Naive thymus-derived CD4-positive, alpha-beta T cell (primary cell): ENCODE measurements around the gene PRUNE1. TPM values are rescaled to one million over a fixed set of nuclear protein-coding genes. Genes with fewer than 3 reads are reported as not detected.

Experiments
- ATAC-seq: fragments of 150-1000 bp; cut with Tn5 transposase; 2 replicates; pipeline ENCODE4 v1.10.0; 2021; ENCODE audit warnings: mild to moderate bottlenecking, moderate library complexity
- CTCF ChIA-PET: fragments of 350-600 bp; sonication (Branson Sonifier 250); formaldehyde crosslinking; loops from one replicate; lab custom pipeline; 2021; ENCODE audit warnings: antibody characterized with exemption; lab: Charles Lee
- POLR2A ChIA-PET: fragments of 350-600 bp; sonication (Branson Sonifier 250); formaldehyde crosslinking; loops from one replicate; lab custom pipeline; 2021; ENCODE audit warnings: antibody characterized with exemption, inconsistent platforms; lab: Charles Lee
- DNase-seq, 9 donors: peaks; one replicate each; pipeline versions ENCODE4 v3.0.0 to v3.0.0-alpha.2; 2020 to 2022; ENCODE audit warnings: mixed read lengths in 1 of 9
- H3K27ac ChIP-seq: one replicate; pipeline ENCODE4 v1.7.0; 2013; ENCODE audit warnings: mild to moderate bottlenecking, low read depth, low read length, moderate library complexity
- H3K27me3 ChIP-seq, 2 donors: one replicate each; pipeline ENCODE4 v1.7.0; 2013; ENCODE audit warnings: low read length in 2 of 2, mild to moderate bottlenecking in 2 of 2, moderate library complexity in 2 of 2; ENCODE audit not compliant: control insufficient read depth in 2 of 2, insufficient read depth in 2 of 2
- H3K36me3 ChIP-seq, 3 experiments: 1 replicate in 2 of 3; 2 replicates in 1 of 3; pipeline ENCODE4 v1.7.0; 2013; ENCODE audit warnings: low read length in 3 of 3, mild to moderate bottlenecking in 3 of 3, moderate library complexity in 1 of 3; ENCODE audit not compliant: insufficient read depth in 3 of 3, control insufficient read depth in 2 of 3
- H3K4me1 ChIP-seq, 2 donors: one replicate each; pipeline ENCODE4 v1.7.0; 2013; ENCODE audit warnings: low read length in 2 of 2, mild to moderate bottlenecking in 2 of 2, moderate library complexity in 1 of 2; ENCODE audit not compliant: control insufficient read depth in 2 of 2, insufficient read depth in 2 of 2
- H3K4me3 ChIP-seq: 2 replicates; pipeline ENCODE4 v1.7.0; 2013; ENCODE audit warnings: mild to moderate bottlenecking, low read length
- H3K9me3 ChIP-seq, 3 experiments: 1 replicate in 2 of 3; 2 replicates in 1 of 3; pipeline ENCODE4 v1.7.0; 2013; ENCODE audit warnings: low read length in 3 of 3; ENCODE audit not compliant: control insufficient read depth in 2 of 3
- H3K27ac Mint-ChIP-seq, 9 donors: one replicate each; pipeline ENCODE4 v1.8.0; 2020 to 2022; ENCODE audit warnings: mixed read lengths in 9 of 9, mild to moderate bottlenecking in 8 of 9, moderate library complexity in 5 of 9, inconsistent platforms in 2 of 9
- H3K27me3 Mint-ChIP-seq, 5 donors: one replicate each; pipeline ENCODE4 v1.8.0; 2021 to 2022; ENCODE audit warnings: mixed read lengths in 5 of 5, mild to moderate bottlenecking in 1 of 5
- H3K36me3 Mint-ChIP-seq, 5 donors: one replicate each; pipeline ENCODE4 v1.8.0; 2020 to 2022; ENCODE audit warnings: mixed read lengths in 5 of 5, mild to moderate bottlenecking in 3 of 5, inconsistent platforms in 1 of 5
- H3K4me1 Mint-ChIP-seq, 7 donors: one replicate each; pipeline ENCODE4 v1.8.0; 2020 to 2022; ENCODE audit warnings: mixed read lengths in 7 of 7, mild to moderate bottlenecking in 3 of 7, inconsistent platforms in 1 of 7
- H3K4me3 Mint-ChIP-seq, 10 donors: one replicate each; pipeline ENCODE4 v1.8.0; 2020 to 2022; ENCODE audit warnings: mild to moderate bottlenecking in 10 of 10, mixed read lengths in 10 of 10, moderate library complexity in 6 of 10, inconsistent platforms in 2 of 10
- H3K9me3 Mint-ChIP-seq, 11 donors: one replicate each; pipeline ENCODE4 v1.8.0; 2020 to 2022; ENCODE audit warnings: mixed read lengths in 11 of 11, mild to moderate bottlenecking in 4 of 11, inconsistent platforms in 1 of 11, moderate library complexity in 1 of 11
- intact Hi-C, 2 donors: fragments of 100-400 bp; cut with micrococcal nuclease; formaldehyde crosslinking; loops; one replicate each; pipeline ENCODE4 v1.15.1; 2023
- polyA plus RNA-seq, 2 donors: library from polyadenylated mRNA; unstranded; fragments of 300-500 nt; fragmentation: Illumina TruSeq; gene quantifications; one replicate each; pipeline ENCODE4 v1.2.3, GENCODE V29; 2021
- total RNA-seq, 6 experiments: library from RNA in 5 of 6; stranded (reverse) in 5 of 6; gene quantifications; 1 replicate in 5 of 6; 2 replicates in 1 of 6; pipeline ENCODE4 v1.2.3 and lab custom pipeline; 2021 to 2026

PRUNE1 gene
- total and polyA plus RNA-seq, 7 experiments from 2014 or later = 13.3 to 68.8 (median 41.6) TPM

GRCh38 chr1:150971583-150972416, 36.4 kb upstream of the PRUNE1 start:
- Mint-ChIP-seq H3K27ac (peak overlapping the region; percentile 85 to 94 (median 90)), H3K4me3 (peak overlapping the region; percentile 83 to 94 (median 89)), H3K27me3 (no peaks in the 10 kb centered on the region), H3K36me3 (peaks cover under 1 to 19% (median 11%) of the 10 kb centered on the region in 5 donors), H3K9me3 (no peaks in the 10 kb centered on the region), H3K4me1 (peaks cover 26 to 60% (median 55%) of the 10 kb centered on the region in 7 donors)
- H3K4me1 ChIP-seq = peaks cover 32 to 37% of the 10 kb centered on the region in 2 donors
- ChIA-PET CTCF (interaction anchor here (0.6 kb wide), 1 partner anchor 30 kb away, joined by 3 read pairs; no protein-coding TSS in a partner anchor), POLR2A (interaction anchor here (1.6 kb wide), 1 partner anchor 46 kb away, joined by 3 read pairs; the partner anchor contains the start of gene SETDB1)
- no peaks in the 10 kb centered on the region for H3K27me3 ChIP-seq
- H3K9me3 ChIP-seq = no peaks in the 10 kb centered on the region
- H3K4me3 ChIP-seq = no peak overlapping the region
- ATAC-seq = no peak
- peaks cover 9 to 27% (median 10%) of the 10 kb centered on the region in 3 experiments for H3K36me3 ChIP-seq
- no peak for DNase-seq
- H3K27ac ChIP-seq = peak overlapping the region; percentile 92
- intact Hi-C loops = loop anchor here (10.0 kb wide), 2 partner anchors 407 to 487 kb away; partner anchors contain the start of gene TARS2 (in 1 of the 2)

- intact Hi-C loops = loop anchor here (10.0 kb wide), 2 partner anchors 408 to 488 kb away; partner anchors contain the start of gene TARS2 (in 1 of the 2)
- H3K4me1 Mint-ChIP-seq = peaks cover 33 to 67% (median 61%) of the 10 kb centered on the region in 7 donors
- H3K36me3 Mint-ChIP-seq = peaks cover 0 to 13% (median 10%) of the 10 kb centered on the region in 5 donors
- no peaks in the 10 kb centered on the region for H3K9me3 Mint-ChIP-seq
- Histone ChIP-seq H3K4me1 (peaks cover 39 to 43% of the 10 kb centered on the region in 2 donors), H3K36me3 (peaks cover 2 to 20% (median 3%) of the 10 kb centered on the region in 3 experiments), H3K27me3 (no peaks in the 10 kb centered on the region), H3K4me3 (peak overlapping the region; percentile 82), H3K27ac (peak overlapping the region; percentile 92), H3K9me3 (no peaks in the 10 kb centered on the region)
- POLR2A ChIA-PET = no interaction called here
- ATAC-seq (no peak), DNase-seq (no peak)
- H3K4me3 Mint-ChIP-seq = peak overlapping the region; percentile 83 to 94 (median 89)
- peak overlapping the region; percentile 85 to 94 (median 90) for H3K27ac Mint-ChIP-seq
- CTCF ChIA-PET = interaction anchor here (0.6 kb wide), 1 partner anchor 30 kb away, joined by 3 read pairs; no protein-coding TSS in a partner anchor
- H3K27me3 Mint-ChIP-seq = no peaks in the 10 kb centered on the region
Observed at GRCh38 chr1:150972417-150972940, 35.8 kb upstream of the PRUNE1 start.

- Histone ChIP-seq H3K36me3 (peaks cover 0 to 12% (median 0%) of the 10 kb centered on the region in 3 experiments), H3K4me3 (peak overlapping the region; percentile 82), H3K9me3 (no peaks in the 10 kb centered on the region), H3K27me3 (no peaks in the 10 kb centered on the region), H3K4me1 (peaks cover 42 to 52% of the 10 kb centered on the region in 2 donors), H3K27ac (peak overlapping the region; percentile 92)
- Mint-ChIP-seq H3K4me3 (peak overlapping the region; percentile 83 to 94 (median 89)), H3K4me1 (peaks cover 36 to 72% (median 67%) of the 10 kb centered on the region in 7 donors), H3K27ac (peak overlapping the region; percentile 85 to 94 (median 90)), H3K27me3 (no peaks in the 10 kb centered on the region), H3K36me3 (peaks cover 0 to 6% (median 4%) of the 10 kb centered on the region in 5 donors), H3K9me3 (no peaks in the 10 kb centered on the region)
- ChIA-PET CTCF (interaction anchor here (0.7 to 1.2 kb wide), 3 partner anchors 51 to 279 kb away, joined by 3 to 4 read pairs (median 3); no protein-coding TSS in a partner anchor), POLR2A (interaction anchor here (0.7 to 5.2 kb wide), 10 partner anchors 14 to 158 kb away, joined by 3 to 31 read pairs (median 3); partner anchors contain the start of genes C1orf56 and MINDY1)
- peak in 1 of 9 donors; percentile 43 for DNase-seq
- intact Hi-C loops = loop anchor here (10.0 kb wide), 2 partner anchors 409 to 489 kb away; partner anchors contain the start of gene TARS2 (in 1 of the 2)
- ATAC-seq = no peak
Observed at GRCh38 chr1:150973258-150973835, 34.9 kb upstream of the PRUNE1 start.

- H3K36me3 ChIP-seq = peaks cover 0 to 5% (median 0%) of the 10 kb centered on the region in 3 experiments
- ChIA-PET POLR2A (interaction anchor here (0.5 to 5.2 kb wide), 15 partner anchors 11 to 410 kb away, joined by 3 to 31 read pairs (median 3); partner anchors contain the start of genes C1orf56 and MINDY1), CTCF (interaction anchor here (0.7 to 1.3 kb wide), 4 partner anchors 33 to 278 kb away, joined by 3 to 4 read pairs (median 3); partner anchors contain the start of gene MINDY1)
- no peaks in the 10 kb centered on the region for H3K27me3 Mint-ChIP-seq
- peak overlapping the region; percentile 92 for H3K27ac ChIP-seq
- DNase-seq = peak; percentile 21 to 53 (median 38)
- no peaks in the 10 kb centered on the region for H3K9me3 Mint-ChIP-seq
- peaks cover 0 to 2% (median 0%) of the 10 kb centered on the region in 5 donors for H3K36me3 Mint-ChIP-seq
- H3K9me3 ChIP-seq = no peaks in the 10 kb centered on the region
- peak overlapping the region; percentile 85 to 94 (median 90) for H3K27ac Mint-ChIP-seq
- no peaks in the 10 kb centered on the region for H3K27me3 ChIP-seq
- H3K4me3 ChIP-seq = peak overlapping the region; percentile 82
- ATAC-seq = peak; percentile 47
- intact Hi-C loops = loop anchor here (1.0 to 10.0 kb wide), 6 partner anchors 32 to 489 kb away; partner anchors contain the start of genes ENSA (in 2 of the 2), MINDY1 (in 1 of the 2), SETDB1 (in 1 of the 2) and TARS2 (in 1 of the 2)
- H3K4me1 ChIP-seq = peaks cover 44 to 55% of the 10 kb centered on the region in 2 donors
- H3K4me3 Mint-ChIP-seq = peak overlapping the region; percentile 83 to 94 (median 89)
- H3K4me1 Mint-ChIP-seq = peaks cover 36 to 74% (median 69%) of the 10 kb centered on the region in 7 donors
Observed at GRCh38 chr1:150973836-150974579, 34.2 kb upstream of the PRUNE1 start.

- peak; percentile 72 to 84 (median 77) for DNase-seq
- Mint-ChIP-seq H3K27ac (peak within 1 kb of the TSS; percentile 86 to 94 (median 91)), H3K4me1 (peaks cover 36 to 82% (median 74%) of the 10 kb centered on the region in 7 donors), H3K36me3 (peaks cover 0 to 2% (median 0%) of the 10 kb centered on the region in 5 donors), H3K27me3 (no peaks in the 10 kb centered on the region), H3K4me3 (peak within 1 kb of the TSS; percentile 83 to 94 (median 89)), H3K9me3 (no peaks in the 10 kb centered on the region)
- Histone ChIP-seq H3K27me3 (no peaks in the 10 kb centered on the region), H3K36me3 (peaks cover 0 to 4% (median 0%) of the 10 kb centered on the region in 3 experiments), H3K27ac (peak within 1 kb of the TSS; percentile 92), H3K9me3 (no peaks in the 10 kb centered on the region), H3K4me1 (peaks cover 48 to 62% of the 10 kb centered on the region in 2 donors), H3K4me3 (peak within 1 kb of the TSS; percentile 82)
- peak; percentile 77 for ATAC-seq
- ChIA-PET CTCF (interaction anchor here (1.2 to 1.4 kb wide), 3 partner anchors 28 to 277 kb away, joined by 3 to 5 read pairs (median 3); partner anchors contain the start of gene MINDY1), POLR2A (interaction anchor here (0.5 to 5.2 kb wide), 9 partner anchors 12 to 411 kb away, joined by 3 to 31 read pairs (median 4); partner anchors contain the start of gene MINDY1)
- intact Hi-C loops = loop anchor here (1.0 to 10.0 kb wide), 7 partner anchors 31 to 490 kb away; partner anchors contain the start of genes ENSA (in 2 of the 2), GOLPH3L (in 1 of the 2), MINDY1 (in 1 of the 2) and SETDB1 (in 1 of the 2)
Observed at GRCh38 chr1:150974580-150975478, 33.4 kb upstream of the PRUNE1 start, which contains the start of gene CERS2. CERS2 (minus strand) TSS chr1:150974835; CDS start chr1:150969090, 5,745 bp downstream.
